IMR-90 (cell line): ENCODE measurements around the gene RAPGEF2. TPM values are rescaled to one million over a fixed set of nuclear protein-coding genes. Genes with fewer than 3 reads are reported as not detected.

ENCODE experiments used
- ATAC-seq: fragments of 200-7000 bp; cut with Tn5 transposase; 2 replicates; pipeline ENCODE4 v1.9.1; 2020; ENCODE audit warnings: low read depth, mild to moderate bottlenecking, moderate library complexity
- BruUV-seq: library from RNA; stranded (reverse); fragments of 400-500 nt; replicated peaks from 2 replicates; lab custom pipeline; 2021; lab: Mats Ljungman, UMichigan
- CTCF ChIA-PET: fragments of 300-600 bp; formaldehyde crosslinking; extraction: SDS; loops from one replicate; lab custom pipeline; 2021; ENCODE audit warnings: antibody characterized with exemption; lab: Yijun Ruan, JAX
- POLR2A ChIA-PET: fragments of 300-600 bp; sonication (Branson Sonifier 250); formaldehyde crosslinking; loops from one replicate; lab custom pipeline; 2022; ENCODE audit warnings: antibody characterized with exemption; ENCODE audit not compliant: unreplicated experiment; lab: Charles Lee
- DNase-seq: peaks from one replicate; pipeline ENCODE4 v3.0.0; 2013
- H2AFZ ChIP-seq: replicated peaks from 2 replicates; pipeline ENCODE3; 2013; ENCODE audit warnings: low read length, mild to moderate bottlenecking; ENCODE audit not compliant: poor library complexity
- H2AK5ac ChIP-seq: 2 replicates; pipeline ENCODE4 v1.6.1; 2013; ENCODE audit warnings: low read depth, low read length, inconsistent platforms
- H2AK9ac ChIP-seq: replicated peaks from 2 replicates; pipeline ENCODE3; 2013; ENCODE audit warnings: mild to moderate bottlenecking, low read depth, low read length, moderate library complexity; ENCODE audit not compliant: poor library complexity
- H2BK120ac ChIP-seq: 2 replicates; pipeline ENCODE4 v1.6.1; 2013; ENCODE audit warnings: low read depth, low read length, inconsistent platforms
- H2BK15ac ChIP-seq: 3 replicates; pipeline ENCODE4 v1.6.1; 2013; ENCODE audit warnings: low read depth, low read length, inconsistent platforms
- H2BK20ac ChIP-seq: 2 replicates; pipeline ENCODE4 v1.6.1; 2013; ENCODE audit warnings: low read depth, mild to moderate bottlenecking, inconsistent platforms, low read length, moderate library complexity
- H2BK5ac ChIP-seq: 2 replicates; pipeline ENCODE4 v1.6.1; 2013; ENCODE audit warnings: mild to moderate bottlenecking, low read depth, low read length, inconsistent platforms; ENCODE audit not compliant: poor library complexity, severe bottlenecking
- H3K14ac ChIP-seq: replicated peaks from 2 replicates; pipeline ENCODE4 v1.6.1; 2013; ENCODE audit warnings: low read depth, low read length, inconsistent platforms
- H3K18ac ChIP-seq: 2 replicates; pipeline ENCODE4 v1.6.1; 2013; ENCODE audit warnings: low read depth, low read length, control low read depth
- H3K23ac ChIP-seq: 2 replicates; pipeline ENCODE4 v1.6.1; 2013; ENCODE audit warnings: low read depth, low read length, inconsistent platforms
- H3K27ac ChIP-seq: 2 replicates; pipeline ENCODE4 v1.5.1; 2013; ENCODE audit warnings: mild to moderate bottlenecking, control low read depth, low read length; ENCODE audit not compliant: insufficient read depth
- H3K27me3 ChIP-seq: 2 replicates; pipeline ENCODE4 v1.6.1; 2013; ENCODE audit warnings: low read length; ENCODE audit not compliant: control insufficient read depth, insufficient read depth
- H3K36me3 ChIP-seq: 2 replicates; pipeline ENCODE4 v1.6.1; 2013; ENCODE audit warnings: low read length, mixed read lengths; ENCODE audit not compliant: control insufficient read depth, insufficient read depth
- H3K4ac ChIP-seq: 2 replicates; pipeline ENCODE4 v1.6.1; 2013; ENCODE audit warnings: low read depth, low read length, inconsistent platforms
- H3K4me1 ChIP-seq: 2 replicates; pipeline ENCODE4 v1.6.1; 2013; ENCODE audit warnings: low read length, mixed read lengths; ENCODE audit not compliant: control insufficient read depth, insufficient read depth
- H3K4me2 ChIP-seq: 2 replicates; pipeline ENCODE4 v1.6.1; 2013; ENCODE audit warnings: low read depth, mild to moderate bottlenecking, control low read depth, low read length, moderate library complexity
- H3K4me3 ChIP-seq: 2 replicates; pipeline ENCODE4 v1.5.1; 2013; ENCODE audit warnings: low read depth, mild to moderate bottlenecking, control low read depth, low read length, moderate library complexity; ENCODE audit not compliant: insufficient read depth
- H3K56ac ChIP-seq: 2 replicates; pipeline ENCODE4 v1.6.1; 2013; ENCODE audit warnings: low read length, inconsistent platforms; ENCODE audit not compliant: insufficient read depth; ENCODE audit errors: extremely low read depth
- H3K79me1 ChIP-seq, 2 experiments: 2 replicates each; pipeline ENCODE4 v1.6.1; 2013; ENCODE audit warnings: low read length in 2 of 2, inconsistent platforms in 1 of 2, low read depth in 1 of 2
- H3K9ac ChIP-seq: 2 replicates; pipeline ENCODE4 v1.6.1; 2013; ENCODE audit warnings: low read depth, low read length, control low read depth
- H3K9me1 ChIP-seq: 2 replicates; pipeline ENCODE4 v1.6.1; 2013; ENCODE audit warnings: low read length, inconsistent platforms; ENCODE audit not compliant: insufficient read depth
- H3K9me3 ChIP-seq: 2 replicates; pipeline ENCODE4 v1.6.1; 2013; ENCODE audit warnings: low read length; ENCODE audit not compliant: control insufficient read depth, insufficient read depth
- H4K20me1 ChIP-seq: 2 replicates; pipeline ENCODE4 v1.6.1; 2013; ENCODE audit warnings: low read length, inconsistent platforms; ENCODE audit not compliant: insufficient read depth
- H4K5ac ChIP-seq: 2 replicates; pipeline ENCODE4 v1.6.1; 2013; ENCODE audit warnings: mild to moderate bottlenecking, low read depth, low read length, control low read depth
- H4K8ac ChIP-seq, 2 experiments: 2 replicates each; pipeline ENCODE4 v1.6.1; 2013; ENCODE audit warnings: low read depth in 2 of 2, low read length in 2 of 2, control low read depth in 1 of 2, inconsistent platforms in 1 of 2
- H4K91ac ChIP-seq: 2 replicates; pipeline ENCODE4 v1.6.1; 2013; ENCODE audit warnings: low read depth, low read length, inconsistent platforms; ENCODE audit not compliant: insufficient read depth
- BHLHE40 ChIP-seq: fragments of 150-350 bp; IDR thresholded peaks from 2 replicates; pipeline ENCODE4 v1.6.1; 2016; ENCODE audit warnings: mild to moderate bottlenecking, low read depth, low read length
- CEBPB ChIP-seq: IDR thresholded peaks from 2 replicates; pipeline ENCODE4 v1.6.1; 2012; ENCODE audit warnings: low read depth, low read length, improper control_type of control experiment
- CHD1 ChIP-seq: IDR thresholded peaks from 2 replicates; pipeline ENCODE4 v1.6.1; 2012; ENCODE audit warnings: low read depth, low read length, improper control_type of control experiment
- CTCF ChIP-seq: conservative IDR thresholded peaks from 2 replicates; pipeline ENCODE4 v1.5.1; 2012; ENCODE audit warnings: mild to moderate bottlenecking, low read depth, low read length, improper control_type of control experiment
- FOS ChIP-seq: fragments of 150-350 bp; IDR thresholded peaks from 2 replicates; pipeline ENCODE4 v1.6.1; 2016; ENCODE audit warnings: low read depth, low read length
- MAFK ChIP-seq: IDR thresholded peaks from 2 replicates; pipeline ENCODE4 v1.6.1; 2012; ENCODE audit warnings: low read depth, low read length, improper control_type of control experiment
- MAZ ChIP-seq: IDR thresholded peaks from 2 replicates; pipeline ENCODE4 v1.6.1; 2012; ENCODE audit warnings: low read depth, mild to moderate bottlenecking, low read length, improper control_type of control experiment, moderate library complexity, borderline replicate concordance
- MXI1 ChIP-seq: IDR thresholded peaks from 2 replicates; pipeline ENCODE4 v1.6.1; 2012; ENCODE audit warnings: low read depth, mild to moderate bottlenecking, low read length, moderate library complexity, borderline replicate concordance
- NFE2L2 ChIP-seq: fragments of 150-350 bp; IDR thresholded peaks from 2 replicates; pipeline ENCODE4 v1.6.1; 2016; ENCODE audit warnings: low read depth, mild to moderate bottlenecking, low read length
- POLR2A ChIP-seq: IDR thresholded peaks from 2 replicates; pipeline ENCODE4 v1.6.1; 2012; ENCODE audit warnings: mild to moderate bottlenecking, low read depth, low read length
- RAD21 ChIP-seq: IDR thresholded peaks from 2 replicates; pipeline ENCODE4 v1.6.1; 2012; ENCODE audit warnings: low read length, improper control_type of control experiment
- RCOR1 ChIP-seq: IDR thresholded peaks from 2 replicates; pipeline ENCODE4 v1.6.1; 2012; ENCODE audit warnings: mild to moderate bottlenecking, low read length, improper control_type of control experiment; ENCODE audit not compliant: insufficient replicate concordance
- RFX5 ChIP-seq: IDR thresholded peaks from 2 replicates; pipeline ENCODE4 v1.8.0; 2012; ENCODE audit warnings: low read depth, mild to moderate bottlenecking, low read length, moderate library complexity
- SMC3 ChIP-seq: fragments of 150-350 bp; IDR thresholded peaks from 2 replicates; pipeline ENCODE4 v1.6.1; 2016; ENCODE audit warnings: low read depth, mild to moderate bottlenecking, antibody characterized with exemption, low read length, moderate library complexity
- USF2 ChIP-seq: fragments of 150-350 bp; IDR thresholded peaks from 2 replicates; pipeline ENCODE4 v1.6.1; 2017; ENCODE audit warnings: mild to moderate bottlenecking, antibody characterized with exemption, low read length, low read depth
- WGBS, 2 experiments: methylation state at CpG; one replicate each; pipeline versions ENCODE4 v1.1.5 to v1.1.7; 2013; ENCODE audit warnings: missing lambda C conversion rate in 2 of 2; ENCODE audit not compliant: insufficient read length in 1 of 2; ENCODE audit errors: extremely low coverage in 2 of 2; 5-methylcytosine and 5-hydroxymethylcytosine counted together
- dilution Hi-C: fragments of 300-500 bp; cut with HindIII; formaldehyde crosslinking; loops from one replicate; pipeline ENCODE4 v1.14.3; 2018; ENCODE audit warnings: low sequenced_read_pairs; ENCODE audit not compliant: unreplicated experiment
- in situ Hi-C: fragments of 300-500 bp; cut with MboI; formaldehyde crosslinking; loops from 3 replicates; pipeline ENCODE4 v1.14.3; 2019; ENCODE audit warnings: low sequenced_read_pairs, inconsistent platforms, mixed read lengths
- intact Hi-C: fragments of 100-400 bp; cut with micrococcal nuclease; formaldehyde crosslinking; loops from 2 replicates; pipeline ENCODE4 v1.10.0; 2022
- polyA plus RNA-seq, 3 experiments: library from polyadenylated mRNA; depleted of rRNA; stranded (reverse); fragments of >200 nt; gene quantifications; 2 replicates each; pipeline ENCODE4 v1.2.3, GENCODE V29; 2012; ENCODE audit warnings: low replicate concordance in 1 of 3
- total RNA-seq: library from RNA; depleted of rRNA; stranded (reverse); fragments of >200 nt; gene quantifications from 2 replicates; pipeline ENCODE4 v1.2.3, GENCODE V29; 2012
- TF ChIP-seq, protein P1 (sequence below): fragments of 150-350 bp; IDR thresholded peaks from 2 replicates; pipeline ENCODE4 v1.6.1; 2016; ENCODE audit warnings: low read depth, mild to moderate bottlenecking, low read length, moderate library complexity, borderline replicate concordance

Gene RAPGEF2
- total and polyA plus RNA-seq, 2 of the 4 experiments (the other 2 are of a cell fraction): 27.6 to 109 TPM

- Histone ChIP-seq H4K91ac (no peak overlapping the region), H4K5ac (no peak overlapping the region), H3K79me1 (peaks cover 22 to 36% of the 10 kb centered on the region in 2 experiments), H3K56ac (no peak overlapping the region), H3K9me1 (no peaks in the 10 kb centered on the region), H2AK9ac (no peak overlapping the region), H4K20me1 (no peaks in the 10 kb centered on the region), H2BK15ac (no peak overlapping the region), H2BK5ac (no peak overlapping the region), H2BK120ac (no peak overlapping the region), H3K36me3 (no peaks in the 10 kb centered on the region), H3K4me2 (no peak overlapping the region), H3K18ac (no peak overlapping the region), H3K23ac (no peak overlapping the region), H4K8ac (no peak overlapping the region), H3K4ac (no peak overlapping the region), H2BK20ac (no peak overlapping the region), H3K9me3 (no peaks in the 10 kb centered on the region), H3K14ac (no peak overlapping the region), H3K27ac (no peak overlapping the region), H3K4me1 (peaks cover 4% of the 10 kb centered on the region; the same call in 1 of the 2 replicates), H3K27me3 (no peaks in the 10 kb centered on the region), H3K4me3 (no peak overlapping the region), H2AFZ (no peak overlapping the region), H3K9ac (no peak overlapping the region), H2AK5ac (no peak overlapping the region)
- no peak for ATAC-seq
- CTCF ChIA-PET: no interaction called here
- dilution Hi-C loops: no loop called here
- in situ Hi-C loops: no loop called here
- 100% methylated on average over 2 of the region's 3 CpGs; no CpG with 5 or more reads in 1 of the 2 experiments for WGBS, 2 experiments
- POLR2A ChIA-PET: no interaction called here
- no peak for TF ChIP-seq USF2
- TF ChIP-seq RCOR1: no peak
- TF ChIP-seq SMC3: no peak
- TF ChIP-seq NFE2L2: no peak
- no peak for TF ChIP-seq CTCF
- no peak for TF ChIP-seq POLR2A
- TF ChIP-seq CEBPB: no peak
- TF ChIP-seq, protein P1, sequence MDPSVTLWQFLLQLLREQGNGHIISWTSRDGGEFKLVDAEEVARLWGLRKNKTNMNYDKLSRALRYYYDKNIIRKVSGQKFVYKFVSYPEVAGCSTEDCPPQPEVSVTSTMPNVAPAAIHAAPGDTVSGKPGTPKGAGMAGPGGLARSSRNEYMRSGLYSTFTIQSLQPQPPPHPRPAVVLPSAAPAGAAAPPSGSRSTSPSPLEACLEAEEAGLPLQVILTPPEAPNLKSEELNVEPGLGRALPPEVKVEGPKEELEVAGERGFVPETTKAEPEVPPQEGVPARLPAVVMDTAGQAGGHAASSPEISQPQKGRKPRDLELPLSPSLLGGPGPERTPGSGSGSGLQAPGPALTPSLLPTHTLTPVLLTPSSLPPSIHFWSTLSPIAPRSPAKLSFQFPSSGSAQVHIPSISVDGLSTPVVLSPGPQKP: no peak
- TF ChIP-seq BHLHE40: no peak
- no peak for TF ChIP-seq MXI1
- TF ChIP-seq MAFK: no peak
- TF ChIP-seq FOS: no peak
- TF ChIP-seq RAD21: no peak
- TF ChIP-seq MAZ: no peak
- no peak for TF ChIP-seq RFX5
- no peak for TF ChIP-seq CHD1
- no TSS peak for BruUV-seq
- DNase-seq: no peak
- intact Hi-C loops: no loop called here
Observed at GRCh38 chr4:159224408-159224807, 121.5 kb downstream of the RAPGEF2 start.
